Measurements from ENCODE around the gene PTGFR. TPM values are rescaled to one million over a fixed set of nuclear protein-coding genes. Genes with fewer than 3 reads are reported as not detected.

PTGFR gene
- total RNA-seq, 2 donors from 2014 or later, result 0.34 to 0.46 TPM

GRCh38 chr1:78475888-78476610 lies 14.7 kb upstream of the PTGFR start:
- Histone ChIP-seq H3K4me1 (replicated peaks) (no peaks in the 10 kb centered on the region), H3K27me3 (replicated peaks; ENCODE audit: insufficient read depth) (no peaks in the 10 kb centered on the region), H3K4me3 (no peak overlapping the region), H3K27ac (no peak overlapping the region), H3K9me3 (no peaks in the 10 kb centered on the region), H3K36me3 (no peaks in the 10 kb centered on the region)
- no peak for TF ChIP-seq CTCF (IDR thresholded peaks at IDR 0.05)
- no peak for TF ChIP-seq POLR2AphosphoS5 (IDR thresholded peaks at IDR 0.05)
- TF ChIP-seq POLR2A (IDR thresholded peaks at IDR 0.05), result no peak
- 64% methylated on average over 4 of the region's 4 CpGs for WGBS
- no peak for DNase-seq (ENCODE audit: low spot score)
- intact Hi-C loops (cut with DNase I), result no loop called here

GRCh38 chr1:78483903-78484302 lies 6.9 kb upstream of the PTGFR start:
- WGBS, result 33% methylated on average over 3 of the region's 6 CpGs
- no peaks in the 10 kb centered on the region for H3K9me3 ChIP-seq
- H3K36me3 ChIP-seq, result no peaks in the 10 kb centered on the region
- intact Hi-C loops (cut with DNase I), result loop anchor here (10.0 kb wide), 1 partner anchor 49 kb away; no protein-coding TSS in a partner anchor
- no peaks in the 10 kb centered on the region for H3K27me3 ChIP-seq (replicated peaks; ENCODE audit: insufficient read depth)
- H3K27ac ChIP-seq, result no peak overlapping the region
- no peak overlapping the region for H3K4me3 ChIP-seq
- no peaks in the 10 kb centered on the region for H3K4me1 ChIP-seq (replicated peaks)
- no peak for DNase-seq (ENCODE audit: low spot score)
- TF ChIP-seq CTCF (IDR thresholded peaks at IDR 0.05) (no peak), POLR2A (IDR thresholded peaks at IDR 0.05) (no peak), POLR2AphosphoS5 (IDR thresholded peaks at IDR 0.05) (no peak)

- H3K27ac ChIP-seq, result no peak overlapping the region
- intact Hi-C loops (cut with DNase I), result no loop called here
- H3K4me3 ChIP-seq, result peak overlapping the region; percentile 6 to 9
- no peaks in the 10 kb centered on the region for H3K9me3 ChIP-seq
- TF ChIP-seq POLR2A (IDR thresholded peaks at IDR 0.05) (no peak), CTCF (IDR thresholded peaks at IDR 0.05) (no peak), POLR2AphosphoS5 (IDR thresholded peaks at IDR 0.05) (no peak)
- H3K27me3 ChIP-seq (replicated peaks; ENCODE audit: insufficient read depth), result peaks cover 8% of the 10 kb centered on the region
- H3K36me3 ChIP-seq, result no peaks in the 10 kb centered on the region
- DNase-seq (ENCODE audit: low spot score), result no peak
- 3% methylated on average over 37 of the region's 37 CpGs for WGBS
- no peaks in the 10 kb centered on the region for H3K4me1 ChIP-seq (replicated peaks)
These were observed 787 bp downstream of the PTGFR start for GRCh38 chr1:78491451-78492071.

GRCh38 chr1:78492386-78492950 lies 1.7 kb downstream of the PTGFR start:
- no peak overlapping the region for H3K27ac ChIP-seq
- WGBS, result 74% methylated on average over 12 of the region's 12 CpGs

More at GRCh38 chr1:78492386-78492950, 1.7 kb downstream of the PTGFR start:
- Histone ChIP-seq H3K27me3 (replicated peaks; ENCODE audit: insufficient read depth) (peaks cover 8% of the 10 kb centered on the region), H3K36me3 (no peaks in the 10 kb centered on the region), H3K4me1 (replicated peaks) (no peaks in the 10 kb centered on the region), H3K4me3 (no peak overlapping the region), H3K9me3 (no peaks in the 10 kb centered on the region)
- intact Hi-C loops (cut with DNase I), result no loop called here
- no peak for TF ChIP-seq POLR2AphosphoS5 (IDR thresholded peaks at IDR 0.05)
- no peak for TF ChIP-seq POLR2A (IDR thresholded peaks at IDR 0.05)
- TF ChIP-seq CTCF (IDR thresholded peaks at IDR 0.05), result no peak
- no peak for DNase-seq (ENCODE audit: low spot score)

All from prostate gland (tissue), 2 donors.